Measurements from ENCODE around the gene MFNG.

MFNG gene

DNA sequence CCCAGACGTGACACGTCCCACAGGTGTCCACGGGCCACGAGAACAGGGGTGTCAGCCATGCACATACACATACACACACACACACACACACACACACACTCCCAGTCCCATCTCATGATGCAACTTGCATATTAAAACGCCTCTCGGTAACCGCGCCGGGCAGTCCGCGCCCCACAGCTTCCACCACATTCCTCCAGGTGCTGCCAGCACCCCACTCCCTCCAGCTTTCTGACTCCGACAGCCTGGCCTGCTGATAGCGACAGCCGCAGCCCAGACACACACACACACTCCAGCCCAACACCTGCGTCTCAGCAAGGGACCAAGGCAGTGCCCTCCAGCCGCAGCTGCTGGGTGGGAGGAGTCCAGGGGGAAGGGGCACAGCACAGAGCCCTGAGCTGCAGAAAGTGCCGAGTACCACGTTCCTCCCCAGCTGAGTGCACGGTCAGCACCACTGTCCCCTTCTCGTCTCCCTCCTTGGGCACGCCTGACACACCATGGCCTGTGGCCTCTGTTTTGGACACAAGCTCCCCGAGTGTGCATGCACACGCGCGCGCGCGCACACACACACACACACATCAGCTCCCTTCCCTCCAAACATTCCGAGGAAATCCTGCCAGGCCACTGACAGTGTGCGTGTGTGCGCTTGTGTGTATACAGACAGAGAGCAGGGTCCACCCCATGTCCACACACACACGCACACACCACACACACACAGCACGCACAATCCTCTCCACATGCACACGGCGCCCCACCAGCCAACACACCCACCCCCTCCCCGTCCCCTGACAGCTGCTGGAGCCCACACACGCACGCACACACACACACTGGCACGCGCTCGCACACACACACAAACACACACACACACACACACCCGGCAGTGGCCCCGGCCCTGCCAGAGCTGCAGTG lies 60.1 kb downstream of the MFNG start:
- peak; percentile 13 for DNase-seq (ENCODE audit: low spot score)
- no peak for FAIRE-seq

DNA sequence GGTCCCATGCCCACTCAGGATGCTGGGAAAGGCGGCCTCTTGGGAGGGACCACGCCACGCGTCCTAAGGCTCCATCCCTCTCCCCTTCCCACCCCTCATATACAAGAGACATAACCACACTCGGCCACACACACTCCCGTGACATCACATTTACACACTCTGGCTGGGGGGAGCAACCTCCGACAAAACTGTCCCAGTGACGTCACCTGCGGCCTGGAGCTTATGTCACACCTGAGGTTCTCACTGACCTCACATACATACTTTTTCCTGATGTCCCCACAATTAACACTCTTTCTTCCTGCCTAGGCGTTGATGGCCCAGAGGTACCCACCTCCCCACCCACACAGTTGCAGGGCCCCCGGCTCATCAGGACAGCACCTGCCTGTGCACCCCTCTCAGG lies 60.8 kb downstream of the MFNG start:
- FAIRE-seq (no peak), DNase-seq (ENCODE audit: low spot score) (no peak)

DNA sequence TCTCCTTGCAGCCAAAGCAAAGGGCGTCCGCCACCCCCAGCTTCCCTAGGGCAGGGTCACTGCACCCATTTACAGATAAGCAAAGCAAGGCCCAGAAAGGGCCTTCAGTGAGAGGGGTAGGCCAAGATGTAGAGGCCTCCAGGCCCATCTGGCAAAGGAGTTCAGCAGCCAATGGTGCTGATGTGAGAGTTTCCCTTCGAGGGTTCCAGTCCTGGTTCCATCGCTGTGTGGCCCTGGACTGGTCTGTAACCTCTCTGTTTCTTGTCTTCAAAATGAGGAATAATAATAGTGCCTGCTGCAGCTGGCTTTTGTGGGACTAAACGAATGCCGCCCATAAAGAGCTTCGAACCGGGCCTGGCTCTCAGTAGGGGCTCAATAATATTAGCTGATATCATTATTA lies 62.9 kb downstream of the MFNG start:
- DNase-seq (ENCODE audit: low spot score), result no peak
- no peak for FAIRE-seq

DNA sequence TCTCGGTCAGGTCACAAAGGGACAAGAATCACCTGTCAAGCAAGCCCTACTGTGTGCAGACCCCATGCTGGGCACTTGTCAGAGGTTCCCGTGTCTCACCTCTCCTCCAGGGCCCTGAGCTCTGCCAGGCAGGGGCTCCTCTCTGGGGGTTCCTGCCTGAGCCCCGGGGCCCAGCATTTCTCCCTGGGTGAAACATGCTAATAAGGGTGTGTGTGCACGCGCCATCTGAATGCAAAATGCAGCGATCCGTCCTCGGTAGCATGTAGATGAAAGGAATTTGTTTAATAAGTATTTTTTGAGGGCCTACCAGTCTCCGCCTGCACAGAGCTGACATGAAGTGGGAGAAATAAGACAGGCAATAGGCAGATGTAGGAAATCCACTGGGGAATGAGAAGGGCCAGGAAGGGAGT lies 64.7 kb downstream of the MFNG start:
- no peak for FAIRE-seq

DNA sequence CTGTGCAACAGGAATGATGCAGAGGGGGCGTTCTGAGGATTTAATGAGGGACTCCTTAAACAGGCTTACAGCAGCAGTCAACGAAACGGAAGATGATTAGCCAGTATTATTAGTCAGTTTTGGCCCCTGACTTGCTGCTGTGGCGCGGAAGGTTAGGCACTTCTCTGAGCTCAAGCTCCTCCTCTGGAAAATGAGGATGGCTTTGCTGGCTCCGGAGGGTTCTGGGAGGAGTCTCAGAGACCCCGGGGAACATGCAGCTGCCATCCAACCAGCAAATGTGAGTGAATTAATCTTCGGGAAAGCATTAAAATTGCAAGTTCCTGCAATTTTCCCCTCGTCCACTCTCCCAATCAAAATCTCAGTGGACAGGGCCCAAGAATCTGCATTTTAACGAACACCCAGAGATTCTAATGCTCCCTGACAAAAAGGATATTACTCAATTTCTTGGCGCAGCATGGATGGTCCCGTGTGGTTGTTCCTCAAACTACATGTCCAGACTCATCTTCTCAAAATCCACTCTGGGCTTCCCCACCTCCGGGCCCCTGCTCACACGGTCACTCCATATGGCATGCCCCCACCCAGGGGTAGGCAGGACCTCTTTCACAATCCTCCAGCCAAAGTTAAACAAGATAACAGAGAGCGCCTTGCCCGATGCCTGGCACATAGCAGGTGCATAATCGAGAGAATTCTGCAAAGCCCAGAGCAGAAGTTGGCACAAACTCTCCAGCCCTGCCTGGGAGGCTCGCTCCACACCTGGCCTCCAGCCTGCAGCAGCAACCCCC lies 65.3 kb downstream of the MFNG start:
- FAIRE-seq (no peak), DNase-seq (ENCODE audit: low spot score) (no peak)

More for the DNA sequence above, 64.7 kb downstream of the MFNG start:
- DNase-seq (ENCODE audit: low spot score), result no peak

DNA sequence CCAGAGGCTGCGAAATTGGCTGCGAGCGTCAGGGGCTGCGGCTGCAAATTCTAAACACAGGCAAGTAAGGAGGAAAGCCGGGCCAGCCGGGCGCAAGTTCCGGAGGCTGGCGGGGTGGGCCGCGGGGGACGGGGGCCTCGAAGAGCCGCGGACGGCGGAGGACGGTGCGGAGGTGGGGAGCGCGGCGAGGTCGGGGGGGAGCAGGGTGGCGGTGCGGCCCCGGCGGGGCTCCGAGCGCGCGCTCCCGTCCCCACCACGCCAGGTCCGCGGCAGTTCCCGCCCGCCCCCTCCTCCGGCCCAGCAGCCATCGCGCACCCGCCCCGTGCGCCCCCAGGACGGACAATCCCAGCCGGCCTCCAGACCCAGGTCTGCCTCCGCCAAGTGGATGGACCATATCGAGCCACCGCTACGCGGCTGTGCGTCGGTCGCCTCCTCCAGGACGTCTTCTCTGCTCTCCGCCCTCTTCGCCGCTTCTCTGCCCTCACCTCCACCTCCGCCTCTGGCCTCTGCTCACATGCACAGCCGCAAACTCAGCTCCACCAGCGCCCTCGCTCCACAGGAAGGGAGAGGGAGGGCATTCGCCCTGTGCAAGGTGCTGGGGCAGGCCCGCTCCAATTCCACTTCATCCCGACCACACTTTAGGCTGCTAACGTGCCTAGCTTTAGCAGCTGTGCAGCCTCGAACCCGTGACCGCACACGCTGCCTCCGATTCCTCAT lies 66.1 kb downstream of the MFNG start:
- DNase-seq (ENCODE audit: low spot score), result no peak
- FAIRE-seq, result no peak

DNA sequence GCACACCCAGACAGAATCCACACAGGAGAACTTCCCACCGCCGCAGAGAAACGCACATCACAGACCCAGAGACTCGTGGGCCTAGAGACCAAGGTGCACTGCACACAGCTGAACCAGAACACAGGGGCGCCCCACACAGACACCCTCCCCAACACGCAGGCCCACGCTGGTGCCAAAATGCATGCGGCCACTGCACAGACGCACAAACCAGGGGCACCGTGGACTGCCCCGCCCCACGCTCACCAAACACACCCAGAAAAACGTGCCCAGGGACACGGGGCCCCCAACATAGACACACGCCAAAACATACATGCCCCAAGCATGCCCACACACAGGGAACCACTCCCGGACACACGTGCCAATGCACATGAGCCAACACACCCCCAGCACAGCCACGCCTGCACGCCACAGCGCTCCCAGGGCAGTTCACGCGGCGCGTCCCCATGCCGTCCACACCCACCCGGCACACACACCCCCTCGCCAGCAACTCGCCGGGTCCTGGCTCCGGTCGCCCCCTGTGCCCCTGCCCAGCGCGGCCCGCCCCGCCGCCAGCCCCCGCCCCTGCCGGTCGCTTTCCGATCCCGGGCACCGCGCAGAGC lies 66.7 kb downstream of the MFNG start:
- DNase-seq (ENCODE audit: low spot score), result no peak
- FAIRE-seq, result no peak
